GM12865 (cell line): ENCODE results near the gene P2RY12.
A peak's percentile ranks its signal among the peaks of the same experiment; 100 is the strongest.

Experiments used
- DNase-seq: peaks from one replicate; pipeline ENCODE4 v3.0.0; 2010; ENCODE audit warnings: low read depth
- H3K4me3 ChIP-seq: 2 replicates; pipeline ENCODE4 v1.5.1; 2011; ENCODE audit warnings: mild to moderate bottlenecking, low read depth, low read length, control low read depth
- CTCF ChIP-seq: IDR thresholded peaks from 2 replicates; pipeline ENCODE4 v1.5.1; 2011; ENCODE audit warnings: low read length, control low read depth, low read depth, inconsistent platforms; ENCODE audit not compliant: insufficient read depth; ENCODE audit errors: missing control alignments

The P2RY12 gene

GRCh38 chr3:151384741-151385174 is at the start of gene P2RY12:
Gene P2RY12 (minus strand): TSS chr3:151384753. CDS start chr3:151338845, 45,908 bp downstream.
- peak; percentile 36 for DNase-seq
- TF ChIP-seq CTCF: no peak

GRCh38 chr3:151432616-151433372 is 48.2 kb upstream of the P2RY12 start:
- no peak for TF ChIP-seq CTCF
- no peak for DNase-seq
- no peak overlapping the region for H3K4me3 ChIP-seq

More at GRCh38 chr3:151384741-151385174, at the start of gene P2RY12:
- peak within 1 kb of the TSS; percentile 43 for H3K4me3 ChIP-seq

GRCh38 chr3:151431940-151432339 is 47.4 kb upstream of the P2RY12 start:
- no peak for TF ChIP-seq CTCF
- H3K4me3 ChIP-seq: no peak overlapping the region
- DNase-seq: no peak

- peak; percentile 36 for DNase-seq
- H3K4me3 ChIP-seq: no peak overlapping the region
- TF ChIP-seq CTCF: no peak
These were observed 46.4 kb upstream of the P2RY12 start for GRCh38 chr3:151430821-151431484.

- H3K4me3 ChIP-seq: no peak overlapping the region
- DNase-seq: no peak
- TF ChIP-seq CTCF: no peak
These were observed 43.8 kb upstream of the P2RY12 start for GRCh38 chr3:151428386-151428785.

- TF ChIP-seq CTCF: peak; percentile 26
- DNase-seq: peak; percentile 45
- H3K4me3 ChIP-seq: no peak overlapping the region
These were observed 41.7 kb upstream of the P2RY12 start for GRCh38 chr3:151426341-151426657.
